Hepatocyte (in vitro differentiated cells): ENCODE data around the gene TRPM6.

Experiments
- EZH2 ChIP-seq: fragments of 200-600 bp; sonication (generic); IDR thresholded peaks from 2 replicates; pipeline ENCODE4 v1.6.1; 2016; ENCODE audit warnings: antibody characterized with exemption, mild to moderate bottlenecking, borderline replicate concordance
- EZH2phosphoT487 ChIP-seq: fragments of 200-600 bp; sonication (generic); IDR thresholded peaks from one replicate; pipeline ENCODE4 v1.6.1; 2018; ENCODE audit warnings: antibody characterized with exemption, mild to moderate bottlenecking, low read depth, moderate library complexity; ENCODE audit not compliant: unreplicated experiment, severe bottlenecking
- TF ChIP-seq, protein P1 (sequence below): fragments of 200-600 bp; sonication (generic); IDR thresholded peaks from 2 replicates; pipeline ENCODE4 v1.5.1; 2016; ENCODE audit warnings: antibody characterized with exemption, mild to moderate bottlenecking; ENCODE audit not compliant: poor library complexity

DNA sequence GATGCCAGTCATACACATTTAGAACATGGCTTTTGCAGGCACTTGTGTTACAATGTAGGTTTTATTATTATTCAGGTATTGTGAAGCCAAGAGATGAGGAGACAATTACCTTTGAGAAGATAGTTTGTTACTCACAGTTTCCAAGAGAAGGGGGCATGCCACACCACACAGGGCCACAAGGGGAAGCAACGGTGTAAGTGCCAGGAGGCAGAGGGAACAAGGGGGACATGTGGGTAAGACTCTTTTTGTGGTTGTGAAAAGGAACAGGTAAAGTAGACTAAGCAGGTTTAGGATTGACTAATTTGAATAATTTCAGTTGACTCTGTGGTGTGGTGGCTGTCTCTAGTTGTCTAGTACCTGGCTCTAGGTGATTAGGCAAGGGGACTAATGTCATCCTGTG lies 191.2 kb downstream of the TRPM6 start:
- TF ChIP-seq EZH2phosphoT487 (no peak), EZH2 (no peak)
- TF ChIP-seq, protein P1, sequence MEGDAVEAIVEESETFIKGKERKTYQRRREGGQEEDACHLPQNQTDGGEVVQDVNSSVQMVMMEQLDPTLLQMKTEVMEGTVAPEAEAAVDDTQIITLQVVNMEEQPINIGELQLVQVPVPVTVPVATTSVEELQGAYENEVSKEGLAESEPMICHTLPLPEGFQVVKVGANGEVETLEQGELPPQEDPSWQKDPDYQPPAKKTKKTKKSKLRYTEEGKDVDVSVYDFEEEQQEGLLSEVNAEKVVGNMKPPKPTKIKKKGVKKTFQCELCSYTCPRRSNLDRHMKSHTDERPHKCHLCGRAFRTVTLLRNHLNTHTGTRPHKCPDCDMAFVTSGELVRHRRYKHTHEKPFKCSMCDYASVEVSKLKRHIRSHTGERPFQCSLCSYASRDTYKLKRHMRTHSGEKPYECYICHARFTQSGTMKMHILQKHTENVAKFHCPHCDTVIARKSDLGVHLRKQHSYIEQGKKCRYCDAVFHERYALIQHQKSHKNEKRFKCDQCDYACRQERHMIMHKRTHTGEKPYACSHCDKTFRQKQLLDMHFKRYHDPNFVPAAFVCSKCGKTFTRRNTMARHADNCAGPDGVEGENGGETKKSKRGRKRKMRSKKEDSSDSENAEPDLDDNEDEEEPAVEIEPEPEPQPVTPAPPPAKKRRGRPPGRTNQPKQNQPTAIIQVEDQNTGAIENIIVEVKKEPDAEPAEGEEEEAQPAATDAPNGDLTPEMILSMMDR, result no peak
